Stimulated activated CD8-positive, alpha-beta memory T cell treated with anti-CD3 and anti-CD28 coated beads, Interleukin-7, amount 100 ng/mL, for 4 hours (primary cell): ENCODE measurements around the gene PDE4DIP.
"Not testable (repeated sequence)": the region's sequence is repeated elsewhere in the genome, so short reads cannot be mapped to it uniquely, and the experiment has no call there.

ENCODE experiments used
- DNase-seq, 2 donors: peaks; one replicate each; pipeline ENCODE4 v3.0.0-alpha.2; 2020; ENCODE audit warnings: low read depth in 2 of 2

Gene PDE4DIP

GRCh38 chr1:149075505-149076127 is 231.4 kb downstream of the PDE4DIP start:
- DNase-seq: not testable (repeated sequence)
